Activated B cell treated with CpG ODN at 0.5 μM for 24 hours (primary cell): Measurements from ENCODE around the gene RPL7L1. TPM values are rescaled to one million over a fixed set of nuclear protein-coding genes. Genes with fewer than 3 reads are reported as not detected.
"Not testable (repeated sequence)": the region's sequence is repeated elsewhere in the genome, so short reads cannot be mapped to it uniquely, and the experiment has no call there.

ENCODE experiments used
- ATAC-seq: fragments of 200-7000 bp; cut with Tn5 transposase; one replicate; pipeline ENCODE4 v1.10.0; 2021; ENCODE audit warnings: low read depth, mild to moderate bottlenecking, moderate library complexity
- CTCF ChIA-PET: fragments of 350-600 bp; sonication (Branson Sonifier 250); formaldehyde crosslinking; loops from one replicate; lab custom pipeline; 2021; ENCODE audit warnings: antibody characterized with exemption; lab: Charles Lee
- POLR2A ChIA-PET: fragments of 350-600 bp; sonication (Branson Sonifier 250); formaldehyde crosslinking; loops from one replicate; lab custom pipeline; 2021; ENCODE audit warnings: antibody characterized with exemption; lab: Charles Lee
- DNase-seq: peaks from one replicate; pipeline ENCODE4 v3.0.0; 2022
- H3K27ac Mint-ChIP-seq: one replicate; pipeline ENCODE4 v1.8.0; 2020; ENCODE audit warnings: mixed read lengths
- H3K27me3 Mint-ChIP-seq: one replicate; pipeline ENCODE4 v1.8.0; 2021; ENCODE audit warnings: mixed read lengths
- H3K36me3 Mint-ChIP-seq: one replicate; pipeline ENCODE4 v1.8.0; 2021; ENCODE audit warnings: low read depth, mixed read lengths
- H3K4me1 Mint-ChIP-seq: one replicate; pipeline ENCODE4 v1.8.0; 2021; ENCODE audit warnings: mixed read lengths
- H3K4me3 Mint-ChIP-seq: one replicate; pipeline ENCODE4 v1.8.0; 2020; ENCODE audit warnings: mild to moderate bottlenecking, mixed read lengths
- H3K9me3 Mint-ChIP-seq: one replicate; pipeline ENCODE4 v1.8.0; 2020; ENCODE audit warnings: mixed read lengths
- CTCF ChIP-seq: fragments of 200-600 bp; IDR thresholded peaks from one replicate; pipeline ENCODE4 v1.8.0; 2022; ENCODE audit warnings: antibody characterized with exemption, mild to moderate bottlenecking
- intact Hi-C: fragments of 100-400 bp; cut with micrococcal nuclease; formaldehyde crosslinking; loops from one replicate; pipeline ENCODE4 v1.15.1; 2024
- total RNA-seq: library from RNA; stranded (reverse); gene quantifications from 2 replicates; pipeline ENCODE4 v1.2.3, GENCODE V29; 2022

Gene RPL7L1
- total RNA-seq, 1 donor from 2014 or later = 110 TPM

DNA sequence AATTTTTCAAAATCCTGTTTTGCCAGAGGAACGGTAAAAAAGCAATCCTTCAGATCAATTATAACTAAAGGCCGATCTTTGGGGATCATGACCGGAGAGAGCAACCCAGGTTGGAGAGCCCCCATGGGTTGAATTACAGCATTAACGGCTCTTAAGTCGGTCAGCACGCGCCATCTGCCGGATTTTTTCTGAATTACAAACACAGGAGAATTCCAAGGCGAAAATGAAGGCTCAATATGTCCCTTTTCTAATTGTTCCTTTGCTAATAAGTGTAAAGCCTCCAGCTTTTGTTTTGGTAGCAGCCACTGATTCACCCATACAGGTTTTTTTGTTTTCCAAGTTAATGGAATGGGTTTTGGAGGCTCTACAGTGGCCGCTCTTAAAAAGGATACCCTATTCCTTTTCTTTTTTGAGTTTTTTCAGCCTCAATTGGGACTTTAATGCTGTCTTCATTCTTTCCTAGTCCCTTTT, 19.5 kb downstream of the RPL7L1 start:
- Mint-ChIP-seq H3K36me3 (no peaks in the 10 kb centered on the region), H3K4me1 (peaks cover 18% of the 10 kb centered on the region), H3K27ac (no peak overlapping the region), H3K9me3 (no peaks in the 10 kb centered on the region), H3K27me3 (no peaks in the 10 kb centered on the region), H3K4me3 (no peak overlapping the region)
- ChIA-PET CTCF (interaction anchor here (0.7 to 2.1 kb wide), 4 partner anchors 19 to 237 kb away, joined by 3 to 7 read pairs (median 4); partner anchors contain the start of genes KLHDC3, MEA1 and RPL7L1), POLR2A (interaction anchor here (1.1 kb wide), 1 partner anchor 172 kb away, joined by 4 read pairs; no protein-coding TSS in a partner anchor)
- no peak for ATAC-seq
- no peak for DNase-seq
- TF ChIP-seq CTCF = peak; percentile 41
- intact Hi-C loops = loop anchor here (1.0 to 10.0 kb wide), 6 partner anchors 20 to 1114 kb away; partner anchors contain the start of genes LRRC73, POLR1C, PRICKLE4 and RPL7L1

- Mint-ChIP-seq H3K36me3 (no peaks in the 10 kb centered on the region), H3K27me3 (no peaks in the 10 kb centered on the region), H3K27ac (no peak overlapping the region), H3K4me3 (no peak overlapping the region), H3K9me3 (no peaks in the 10 kb centered on the region), H3K4me1 (peaks cover 12% of the 10 kb centered on the region)
- ChIA-PET CTCF (interaction anchor here (0.8 to 3.2 kb wide), 8 partner anchors 20 to 638 kb away, joined by 3 to 22 read pairs (median 4); partner anchors contain the start of genes CUL7, DNPH1 and RPL7L1), POLR2A (interaction anchor here (1.5 to 2.0 kb wide), 4 partner anchors 30 to 244 kb away, joined by 4 to 5 read pairs (median 4); partner anchors contain the start of genes KLC4 and MRPL2)
- no peak for DNase-seq
- TF ChIP-seq CTCF = no peak
- no peak for ATAC-seq
- intact Hi-C loops = loop anchor here (1.0 to 10.0 kb wide), 7 partner anchors 21 to 1115 kb away; partner anchors contain the start of genes GNMT, LRRC73, POLR1C and PRICKLE4
Observed at GRCh38 chr6:42899871-42900270, 20.5 kb downstream of the RPL7L1 start.

DNA sequence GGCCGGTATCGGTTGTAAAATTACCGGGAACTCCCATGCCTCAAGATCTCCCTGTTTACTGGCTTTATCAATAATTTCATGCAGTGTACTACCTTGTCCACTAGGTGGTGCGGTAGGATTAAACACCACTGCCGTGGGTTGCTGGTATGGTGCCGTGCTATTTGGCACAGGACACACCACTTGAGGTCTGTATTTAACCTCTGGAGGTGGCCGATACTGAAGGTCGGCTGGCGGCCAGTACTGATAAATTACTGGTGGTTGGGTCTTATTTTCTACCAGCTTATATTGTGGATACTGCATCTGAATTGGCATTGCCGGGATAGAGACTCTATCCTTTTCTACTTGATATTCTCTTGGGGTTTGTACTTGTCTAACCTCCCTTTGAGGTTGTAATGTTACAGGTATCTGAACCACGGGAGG, 22.1 kb downstream of the RPL7L1 start:
- ChIA-PET CTCF (interaction anchor here (0.7 to 3.2 kb wide), 7 partner anchors 9 to 244 kb away, joined by 3 to 22 read pairs (median 4); partner anchors contain the start of genes CNPY3 and PPP2R5D), POLR2A (interaction anchor here (1.5 to 2.0 kb wide), 4 partner anchors 28 to 242 kb away, joined by 4 to 5 read pairs (median 4); partner anchors contain the start of genes KLC4 and MRPL2)
- no peak overlapping the region for H3K4me3 Mint-ChIP-seq
- intact Hi-C loops = loop anchor here (1.0 to 2.0 kb wide), 5 partner anchors 29 to 242 kb away; partner anchors contain the start of genes GNMT and KLHDC3
- no peaks in the 10 kb centered on the region for H3K36me3 Mint-ChIP-seq
- DNase-seq = no peak
- peak; percentile 36 for TF ChIP-seq CTCF
- no peaks in the 10 kb centered on the region for H3K9me3 Mint-ChIP-seq
- H3K27ac Mint-ChIP-seq = no peak overlapping the region
- ATAC-seq = peak; percentile 100
- H3K27me3 Mint-ChIP-seq = no peaks in the 10 kb centered on the region
- H3K4me1 Mint-ChIP-seq = peaks cover 12% of the 10 kb centered on the region

DNA sequence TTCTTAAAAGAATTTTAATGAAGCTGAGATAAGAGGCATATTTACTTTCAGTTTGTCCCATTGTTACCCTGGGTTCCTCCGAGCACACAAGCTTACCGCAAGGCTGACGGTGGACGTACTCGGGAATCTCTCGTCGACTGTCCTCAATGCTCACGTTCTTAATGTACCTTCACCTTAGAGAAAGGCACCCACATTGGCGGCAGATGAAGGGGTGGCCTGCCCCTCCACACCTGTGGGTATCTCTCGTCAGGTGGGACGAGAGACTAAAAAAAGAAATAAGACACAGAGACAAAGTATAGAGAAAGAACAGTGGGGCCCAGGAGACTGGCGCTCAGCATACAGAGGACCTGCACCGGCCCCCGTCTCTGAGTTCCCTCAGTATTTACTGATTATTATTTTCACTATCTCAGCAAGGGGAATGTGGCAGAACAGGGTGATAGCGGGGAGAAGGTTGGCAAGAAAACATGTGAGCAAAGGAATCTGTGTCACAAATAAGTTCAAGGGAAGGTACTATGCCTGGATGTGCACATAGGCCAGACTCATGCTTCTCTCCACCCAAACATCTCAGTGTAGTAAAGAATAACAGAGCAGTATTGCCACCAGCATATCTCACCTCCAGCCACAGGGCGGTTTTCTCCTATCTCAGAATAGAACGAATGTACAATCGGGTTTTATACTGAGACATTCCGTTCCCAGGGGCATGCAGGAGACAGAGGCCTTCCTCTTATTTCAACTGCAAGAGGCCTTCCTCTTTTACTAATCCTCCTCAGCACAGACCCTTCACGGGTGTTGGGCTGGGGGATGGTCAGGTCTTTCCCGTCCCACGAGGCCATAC, 23.2 kb downstream of the RPL7L1 start:
- ATAC-seq, H3K4me3 Mint-ChIP-seq, H3K27ac Mint-ChIP-seq, H3K9me3 Mint-ChIP-seq, DNase-seq, H3K36me3 Mint-ChIP-seq, intact Hi-C loops, POLR2A ChIA-PET, H3K27me3 Mint-ChIP-seq: not testable (repeated sequence)
- peaks cover 12% of the 10 kb centered on the region for H3K4me1 Mint-ChIP-seq
- CTCF ChIA-PET = interaction anchor here (1.0 to 3.2 kb wide), 2 partner anchors 241 to 243 kb away, joined by 3 to 22 read pairs; no protein-coding TSS in a partner anchor

- intact Hi-C loops = no loop called here
- POLR2A ChIA-PET = interaction anchor here (0.7 kb wide), 2 partner anchors 210 to 500 kb away, joined by 5 to 7 read pairs; no protein-coding TSS in a partner anchor
- TF ChIP-seq CTCF = no peak
- CTCF ChIA-PET = interaction anchor here (0.7 kb wide), 1 partner anchor 272 kb away, joined by 3 read pairs; no protein-coding TSS in a partner anchor
- Mint-ChIP-seq H3K4me3 (no peak overlapping the region), H3K27me3 (no peaks in the 10 kb centered on the region), H3K9me3 (no peaks in the 10 kb centered on the region), H3K4me1 (peaks cover 9% of the 10 kb centered on the region), H3K27ac (no peak overlapping the region), H3K36me3 (no peaks in the 10 kb centered on the region)
- ATAC-seq (no peak), DNase-seq (no peak)
Observed at GRCh38 chr6:42904467-42904866, 25.1 kb downstream of the RPL7L1 start.
